ENCODE data around the gene SFXN4. TPM values are rescaled to one million over a fixed set of nuclear protein-coding genes. Genes with fewer than 3 reads are reported as not detected.
"Not testable (repeated sequence)": the region's sequence is repeated elsewhere in the genome, so short reads cannot be mapped to it uniquely, and the experiment has no call there.

The SFXN4 gene
- total RNA-seq, 4 donors from 2014 or later: 13.8 to 120 (median 24.4) TPM

DNA sequence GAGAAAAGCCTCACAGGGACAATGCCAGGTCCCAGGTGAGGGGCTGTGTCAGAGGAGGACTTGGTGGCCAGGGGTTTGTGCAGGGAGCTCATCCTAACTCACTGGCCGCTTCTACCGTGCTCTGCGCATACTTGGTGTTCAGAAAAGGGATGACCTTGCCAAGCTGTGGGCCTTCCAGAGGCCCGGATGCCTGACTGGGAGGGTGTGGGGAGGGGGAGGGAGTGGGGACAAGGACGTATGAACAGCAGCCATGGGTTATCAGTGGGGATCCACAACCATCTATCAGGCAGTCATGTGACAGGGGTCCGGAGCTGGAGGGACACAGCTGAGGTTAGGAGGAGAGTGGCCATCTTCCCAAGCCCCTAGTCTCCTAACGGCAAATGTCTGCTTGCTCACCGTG, 6.2 kb downstream of the SFXN4 start:
- intact Hi-C loops (cut with DNase I): no loop called here
- Histone ChIP-seq H3K4me1 (peaks cover 2 to 20% (median 3%) of the 10 kb centered on the region in 3 donors), H3K36me3 (peaks cover 22 to 82% (median 42%) of the 10 kb centered on the region in 3 donors), H3K27me3 (no peaks in the 10 kb centered on the region), H3K4me3 (no peak overlapping the region), H3K27ac (no peak overlapping the region), H3K9me3 (no peaks in the 10 kb centered on the region)
- WGBS, 2 donors: 79 to 93% methylated on average over 7 of the region's 8 CpGs
- no peak for DNase-seq
- TF ChIP-seq POLR2A (IDR thresholded peaks at IDR 0.05): no peak
- TF ChIP-seq, protein P1, sequence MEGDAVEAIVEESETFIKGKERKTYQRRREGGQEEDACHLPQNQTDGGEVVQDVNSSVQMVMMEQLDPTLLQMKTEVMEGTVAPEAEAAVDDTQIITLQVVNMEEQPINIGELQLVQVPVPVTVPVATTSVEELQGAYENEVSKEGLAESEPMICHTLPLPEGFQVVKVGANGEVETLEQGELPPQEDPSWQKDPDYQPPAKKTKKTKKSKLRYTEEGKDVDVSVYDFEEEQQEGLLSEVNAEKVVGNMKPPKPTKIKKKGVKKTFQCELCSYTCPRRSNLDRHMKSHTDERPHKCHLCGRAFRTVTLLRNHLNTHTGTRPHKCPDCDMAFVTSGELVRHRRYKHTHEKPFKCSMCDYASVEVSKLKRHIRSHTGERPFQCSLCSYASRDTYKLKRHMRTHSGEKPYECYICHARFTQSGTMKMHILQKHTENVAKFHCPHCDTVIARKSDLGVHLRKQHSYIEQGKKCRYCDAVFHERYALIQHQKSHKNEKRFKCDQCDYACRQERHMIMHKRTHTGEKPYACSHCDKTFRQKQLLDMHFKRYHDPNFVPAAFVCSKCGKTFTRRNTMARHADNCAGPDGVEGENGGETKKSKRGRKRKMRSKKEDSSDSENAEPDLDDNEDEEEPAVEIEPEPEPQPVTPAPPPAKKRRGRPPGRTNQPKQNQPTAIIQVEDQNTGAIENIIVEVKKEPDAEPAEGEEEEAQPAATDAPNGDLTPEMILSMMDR (IDR thresholded peaks at IDR 0.05): no peak

DNA sequence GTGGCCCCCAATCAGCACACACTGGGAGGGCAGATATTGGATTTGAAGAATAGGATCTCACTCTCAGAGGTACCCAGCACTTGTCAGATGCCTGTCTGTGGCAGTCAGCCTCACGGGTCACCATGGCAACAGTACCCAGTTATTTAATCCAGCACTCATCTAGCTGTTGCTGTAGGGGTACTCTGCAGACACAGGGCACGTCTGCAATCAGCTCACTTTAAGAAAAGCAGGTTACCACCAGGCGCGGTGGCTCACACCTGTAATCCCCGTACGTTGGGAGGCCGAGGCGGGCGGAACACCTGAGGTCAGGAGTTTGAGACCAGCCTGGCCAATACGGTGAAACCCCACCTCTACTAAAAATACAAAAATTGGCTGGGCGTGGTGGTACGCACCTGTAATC, 11.9 kb downstream of the SFXN4 start:
- WGBS, 2 donors: 94 to 95% methylated on average over 4 to 11 of the region's 12 CpGs
- H3K4me1 ChIP-seq: no peaks in the 10 kb centered on the region
- peaks cover 17 to 100% (median 31%) of the 10 kb centered on the region in 3 donors for H3K36me3 ChIP-seq
- intact Hi-C loops (cut with DNase I): no loop called here
- no peak overlapping the region for H3K4me3 ChIP-seq
- H3K27me3 ChIP-seq: no peaks in the 10 kb centered on the region
- no peak overlapping the region for H3K27ac ChIP-seq
- TF ChIP-seq, protein P1 (IDR thresholded peaks at IDR 0.05): no peak
- no peak for TF ChIP-seq POLR2A (IDR thresholded peaks at IDR 0.05)
- DNase-seq: no peak
- H3K9me3 ChIP-seq: no peaks in the 10 kb centered on the region

DNA sequence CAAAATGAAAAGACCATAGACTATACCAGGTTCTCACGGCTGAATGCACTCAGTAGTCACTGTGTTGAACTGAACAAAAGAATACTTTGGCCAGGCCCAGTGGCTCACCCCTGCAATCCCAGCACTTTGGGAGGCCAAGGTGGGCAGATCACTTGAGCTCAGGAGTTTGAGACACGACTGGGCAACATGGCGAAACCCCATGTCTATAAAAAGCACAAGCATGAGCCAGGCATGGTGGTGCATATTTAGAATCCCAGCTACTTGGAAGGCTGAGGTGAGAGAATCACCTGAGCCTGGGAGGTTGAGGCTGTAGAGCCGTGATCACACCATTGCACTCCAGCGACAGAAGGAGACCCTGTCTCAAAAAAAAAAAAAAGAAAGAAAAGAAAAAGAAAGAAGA, 12.5 kb downstream of the SFXN4 start:
- H3K36me3 ChIP-seq: peaks cover 17 to 100% (median 31%) of the 10 kb centered on the region in 3 donors

DNA sequence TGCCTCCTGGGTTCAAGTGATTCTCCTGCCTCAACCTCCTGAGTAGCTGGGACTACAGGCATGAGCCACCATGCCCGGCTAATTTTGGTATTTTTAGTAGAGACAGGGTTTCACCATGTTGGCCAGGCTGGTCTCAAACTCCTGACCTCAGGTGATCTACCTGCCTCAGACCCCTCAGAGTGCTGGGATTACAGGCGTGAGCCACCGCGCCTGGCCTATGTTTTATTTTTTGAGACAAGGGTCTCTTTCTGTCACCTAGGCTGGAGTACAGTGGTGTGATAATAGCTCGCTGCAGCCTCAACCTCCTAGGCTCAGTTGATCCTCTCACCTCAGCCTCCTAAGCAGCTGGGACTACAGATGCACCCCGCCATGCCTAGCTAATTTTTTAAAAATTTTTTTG, 13.9 kb downstream of the SFXN4 start:
- peaks cover 21 to 100% (median 33%) of the 10 kb centered on the region in 3 donors for H3K36me3 ChIP-seq
- H3K4me3 ChIP-seq; intact Hi-C loops (cut with DNase I); DNase-seq; H3K27ac ChIP-seq; H3K4me1 ChIP-seq; H3K9me3 ChIP-seq; H3K27me3 ChIP-seq: not testable (repeated sequence)
- WGBS, 2 donors: 93 to 100% methylated on average over 3 to 6 of the region's 6 CpGs

More for the DNA sequence above, 12.5 kb downstream of the SFXN4 start:
- no peak for DNase-seq
- intact Hi-C loops (cut with DNase I): no loop called here
- 87 to 94% methylated on average over 4 of the region's 5 CpGs for WGBS, 2 donors
- Histone ChIP-seq H3K4me3 (no peak overlapping the region), H3K9me3 (no peaks in the 10 kb centered on the region), H3K27me3 (no peaks in the 10 kb centered on the region), H3K27ac (no peak overlapping the region), H3K4me1 (no peaks in the 10 kb centered on the region)
- no peak for TF ChIP-seq POLR2A (IDR thresholded peaks at IDR 0.05)
- TF ChIP-seq, protein P1 (IDR thresholded peaks at IDR 0.05): no peak

GRCh38 chr10:119149729-119150128, 15.8 kb downstream of the SFXN4 start:
- peaks cover 14 to 95% (median 16%) of the 10 kb centered on the region in 3 donors for H3K36me3 ChIP-seq
- H3K9me3 ChIP-seq: no peaks in the 10 kb centered on the region
- intact Hi-C loops (cut with DNase I): no loop called here
- H3K4me1 ChIP-seq: no peaks in the 10 kb centered on the region
- TF ChIP-seq, protein P1 (IDR thresholded peaks at IDR 0.05): no peak
- no peak for TF ChIP-seq POLR2A (IDR thresholded peaks at IDR 0.05)
- no peak overlapping the region for H3K4me3 ChIP-seq
- no peak overlapping the region for H3K27ac ChIP-seq
- no peak for DNase-seq
- H3K27me3 ChIP-seq: no peaks in the 10 kb centered on the region
- 84 to 94% methylated on average over 13 of the region's 13 CpGs for WGBS, 2 donors

- Histone ChIP-seq H3K9me3 (no peaks in the 10 kb centered on the region), H3K27ac (no peak overlapping the region), H3K4me3 (no peak overlapping the region), H3K36me3 (peaks cover 8 to 91% (median 11%) of the 10 kb centered on the region in 3 donors), H3K4me1 (no peaks in the 10 kb centered on the region), H3K27me3 (no peaks in the 10 kb centered on the region)
- 92 to 93% methylated on average over 6 to 8 of the region's 8 CpGs for WGBS, 2 donors
- intact Hi-C loops (cut with DNase I): no loop called here
- no peak for DNase-seq
- TF ChIP-seq POLR2A (IDR thresholded peaks at IDR 0.05): no peak
- TF ChIP-seq, protein P1 (IDR thresholded peaks at IDR 0.05): no peak
Observed at GRCh38 chr10:119149157-119149556, 16.4 kb downstream of the SFXN4 start.

All from esophagus squamous epithelium (tissue), 5 donors.